Measurements from ENCODE around the gene RARS1.

The RARS1 gene
- long read RNA-seq, donor 1, transcript RARS-201 (15 exons, 2,146 nt): major isoform, 8 of 27 reads
- long read RNA-seq, donor 1, partial matches to known transcripts: 16 of 27 reads
- long read RNA-seq, donor 1, other reads (novel, unspliced or antisense): 0 of 27 reads
- long read RNA-seq, donor 2, transcript RARS-201 (15 exons, 2,146 nt): major isoform, 6 of 12 reads
- long read RNA-seq, donor 2, partial matches to known transcripts: 6 of 12 reads
- long read RNA-seq, donor 2, other reads (novel, unspliced or antisense): 0 of 12 reads
- long read RNA-seq, donor 3, partial matches to known transcripts: 11 of 18 reads
- long read RNA-seq, donor 3, other reads (novel, unspliced or antisense): 0 of 18 reads
- long read RNA-seq, donor 4, transcript RARS-201 (15 exons, 2,146 nt): major isoform, 5 of 27 reads
- long read RNA-seq, donor 4, partial matches to known transcripts: 16 of 27 reads
- long read RNA-seq, donor 4, other reads (novel, unspliced or antisense): 0 of 27 reads
- long read RNA-seq, donor 5, transcript RARS-201 (15 exons, 2,146 nt): major isoform, 17 of 26 reads
- long read RNA-seq, donor 5, partial matches to known transcripts: 8 of 26 reads
- long read RNA-seq, donor 5, other reads (novel, unspliced or antisense): 0 of 26 reads
- long read RNA-seq, donor 6, transcript RARS-201 (15 exons, 2,146 nt): major isoform, 7 of 45 reads
- long read RNA-seq, donor 6, partial matches to known transcripts: 37 of 45 reads
- long read RNA-seq, donor 6, other reads (novel, unspliced or antisense): 0 of 45 reads
- long read RNA-seq, donor 7, transcript RARS-201 (15 exons, 2,146 nt): major isoform, 8 of 76 reads
- long read RNA-seq, donor 7, partial matches to known transcripts: 67 of 76 reads
- long read RNA-seq, donor 7, other reads (novel, unspliced or antisense): 0 of 76 reads
- long read RNA-seq, donor 8, transcript RARS-201 (15 exons, 2,146 nt): major isoform, 7 of 25 reads
- long read RNA-seq, donor 8, partial matches to known transcripts: 12 of 25 reads
- long read RNA-seq, donor 8, other reads (novel, unspliced or antisense): 0 of 25 reads

DNA sequence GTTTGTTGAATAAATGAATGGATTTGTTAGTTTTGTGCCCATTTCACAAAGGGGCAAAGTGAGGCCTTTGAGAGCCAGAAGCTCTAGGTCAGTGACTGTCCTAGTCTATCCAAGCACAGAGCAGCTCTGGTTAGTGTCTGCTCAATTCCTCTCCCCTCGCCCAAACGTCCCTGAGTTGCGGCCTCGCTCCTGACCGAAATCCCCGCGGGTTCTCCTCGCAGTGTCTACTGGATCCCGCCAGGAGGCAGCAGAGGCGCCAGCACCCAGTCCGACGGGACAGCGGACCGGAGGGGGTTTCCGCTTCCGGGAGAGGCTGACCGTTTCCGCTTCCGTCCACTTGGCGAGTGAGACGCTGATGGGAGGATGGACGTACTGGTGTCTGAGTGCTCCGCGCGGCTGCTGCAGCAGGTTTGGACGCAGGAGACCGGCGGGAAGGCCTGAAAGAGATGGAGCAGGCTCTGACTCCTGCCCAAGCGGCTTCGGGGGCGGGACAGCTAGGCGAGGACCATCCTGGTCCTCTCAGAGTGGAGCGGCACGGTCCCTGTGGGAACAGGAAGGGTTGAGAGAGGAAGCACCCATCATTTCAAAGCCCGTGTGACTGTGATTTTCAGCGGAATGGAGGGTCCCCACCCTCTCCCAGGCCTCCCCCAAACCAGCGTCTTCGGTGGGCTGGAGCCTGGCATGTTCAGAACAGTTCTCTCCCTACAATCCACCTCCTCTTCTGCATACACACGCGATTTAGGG lies at the start of gene RARS1:
Gene RARS1, plus strand, starts transcription at position 336 of the 744 bp plus-strand sequence. Its CDS starts 28 bp downstream, at position 364.
- DNase-seq: peak; percentile 80

DNA sequence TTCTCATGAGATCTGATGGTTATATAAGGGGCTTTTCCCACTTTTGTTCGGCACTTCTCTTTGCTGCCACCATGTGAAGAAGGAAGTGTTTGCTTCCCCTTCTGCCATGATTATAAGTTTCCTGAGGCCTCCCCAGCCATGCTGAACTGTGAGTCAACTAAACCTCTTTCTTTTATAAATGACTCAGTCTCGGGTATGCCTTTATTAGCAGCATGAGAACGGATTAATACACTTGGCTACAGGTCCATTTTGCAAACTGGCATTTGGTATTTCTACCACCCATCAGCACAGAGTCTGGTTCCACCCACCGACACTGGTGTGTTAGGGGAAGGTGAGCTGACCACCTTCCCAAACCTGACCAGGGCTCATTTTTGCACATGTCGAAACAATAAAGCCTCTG lies 47.9 kb upstream of the RARS1 start:
- no peak for DNase-seq

DNA sequence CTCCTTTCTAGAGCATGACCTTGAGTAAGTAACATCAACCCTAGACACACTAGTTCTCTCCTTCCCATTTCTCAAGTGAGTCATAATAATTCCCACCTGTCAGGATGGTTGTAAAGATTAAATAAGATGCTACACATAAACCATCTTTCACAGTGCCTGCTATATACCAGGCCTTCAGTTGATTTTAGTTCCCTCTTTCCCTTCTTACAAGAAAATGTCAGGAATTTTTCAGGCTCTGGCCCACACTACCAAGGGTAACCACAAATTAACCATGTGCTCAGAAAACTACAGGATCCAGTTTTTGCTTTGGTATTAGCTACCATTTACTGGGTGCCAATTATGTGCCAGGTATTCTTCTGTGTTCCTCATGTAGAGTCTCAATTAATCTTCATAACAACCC lies 42.7 kb upstream of the RARS1 start:
- DNase-seq: no peak

DNA sequence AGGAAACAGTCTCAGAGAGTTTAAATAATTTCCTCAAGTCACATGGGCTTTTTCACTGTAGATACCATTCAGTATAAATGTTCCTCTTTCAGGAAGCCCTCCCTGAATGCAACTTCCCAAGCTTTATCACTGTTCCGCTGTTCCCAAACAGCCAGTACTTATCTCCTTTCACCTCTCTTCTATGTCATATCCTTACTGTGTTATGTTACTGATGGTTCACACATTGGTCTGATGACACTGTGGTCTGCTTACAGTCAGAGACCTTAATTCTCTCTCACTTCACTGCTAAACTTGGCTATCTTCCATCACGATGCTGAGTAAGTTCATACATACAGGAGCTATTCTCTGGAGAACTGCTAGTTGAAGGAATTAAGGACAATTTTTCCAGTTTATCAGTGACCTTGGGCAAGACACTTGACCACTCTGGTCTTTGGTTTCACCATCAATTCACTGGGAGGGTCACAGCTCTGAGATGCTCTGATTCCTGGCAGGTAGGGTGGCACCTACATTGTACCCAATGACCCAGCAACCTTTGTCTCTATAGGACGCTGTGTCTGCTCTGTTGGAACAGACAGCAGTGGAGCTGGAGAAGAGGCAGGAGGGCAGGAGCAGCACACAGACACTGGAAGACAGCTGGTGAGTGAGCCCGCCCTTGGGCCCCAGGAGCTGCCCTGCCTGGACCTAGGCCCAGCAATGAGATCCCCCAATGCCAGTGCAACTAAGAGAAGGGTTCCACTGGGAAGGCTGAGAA lies 42.1 kb upstream of the RARS1 start:
- DNase-seq: no peak

DNA sequence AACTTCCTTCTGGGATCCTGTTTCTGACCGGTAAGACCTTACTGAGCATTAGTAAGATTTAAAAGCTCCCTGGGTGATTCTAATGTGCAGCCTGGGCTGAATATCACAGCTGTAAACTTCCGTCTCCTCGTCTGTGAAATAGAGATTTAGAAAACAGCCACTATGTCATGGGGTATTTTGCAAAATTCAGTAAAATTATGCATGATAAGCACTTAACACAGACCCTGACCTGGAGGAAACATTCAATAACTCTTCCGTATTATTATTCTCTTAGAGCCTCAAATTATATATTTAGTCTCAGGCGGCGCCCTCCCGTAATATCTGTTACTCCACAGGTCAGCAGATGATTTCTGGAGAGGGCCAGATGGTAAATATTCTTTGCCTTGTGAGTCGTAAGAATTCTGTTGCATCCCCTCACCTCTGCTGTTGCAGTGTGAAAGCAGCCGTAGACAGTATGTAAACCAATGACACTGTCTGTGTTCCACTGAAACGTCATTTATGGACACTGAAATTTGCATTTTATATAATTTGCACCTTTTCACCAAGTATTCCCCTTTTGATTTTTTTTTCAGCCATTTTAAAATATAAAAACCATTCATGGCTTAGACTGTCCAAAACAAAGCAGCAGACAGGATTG lies 39.2 kb upstream of the RARS1 start:
- no peak for DNase-seq

DNA sequence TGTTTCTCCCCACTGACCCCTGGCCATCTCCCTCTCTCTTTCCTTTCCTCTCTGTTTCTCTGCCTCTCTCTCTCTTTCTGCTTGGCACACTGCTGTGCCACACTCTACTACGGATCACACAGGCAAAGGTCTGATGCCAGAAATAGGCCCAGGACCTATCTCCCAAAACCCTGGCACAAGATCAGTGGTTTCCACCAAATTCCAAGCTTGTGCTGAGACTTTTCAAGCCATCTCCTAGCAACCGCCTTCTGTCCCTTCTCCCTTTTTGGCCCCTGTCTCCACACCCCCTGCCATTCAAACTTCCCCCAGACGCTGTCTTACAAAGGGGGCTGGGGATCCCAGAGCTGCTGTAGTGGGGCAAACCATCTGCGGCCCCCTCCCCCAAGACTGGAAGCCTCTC lies 38.5 kb upstream of the RARS1 start:
- DNase-seq: no peak

DNA sequence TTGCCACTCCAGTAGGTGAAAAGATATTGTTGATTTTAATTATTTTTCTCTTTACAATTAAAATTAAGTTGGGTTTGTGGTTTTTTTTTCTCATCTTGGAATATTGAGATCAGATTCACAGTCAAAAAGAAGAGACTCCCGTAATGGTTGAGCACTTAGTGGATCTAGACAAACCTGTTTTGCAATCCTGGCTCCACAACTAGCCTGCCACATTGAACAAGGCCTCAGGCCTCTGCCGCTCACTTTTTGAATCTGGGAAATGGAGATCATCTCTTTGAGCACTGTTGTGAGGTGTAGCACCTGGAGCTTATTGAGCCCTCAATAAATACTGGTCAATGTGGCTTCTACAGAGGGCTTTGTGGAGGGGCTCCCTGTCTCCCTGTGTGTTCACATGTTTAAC lies 37.1 kb upstream of the RARS1 start:
- DNase-seq: no peak

DNA sequence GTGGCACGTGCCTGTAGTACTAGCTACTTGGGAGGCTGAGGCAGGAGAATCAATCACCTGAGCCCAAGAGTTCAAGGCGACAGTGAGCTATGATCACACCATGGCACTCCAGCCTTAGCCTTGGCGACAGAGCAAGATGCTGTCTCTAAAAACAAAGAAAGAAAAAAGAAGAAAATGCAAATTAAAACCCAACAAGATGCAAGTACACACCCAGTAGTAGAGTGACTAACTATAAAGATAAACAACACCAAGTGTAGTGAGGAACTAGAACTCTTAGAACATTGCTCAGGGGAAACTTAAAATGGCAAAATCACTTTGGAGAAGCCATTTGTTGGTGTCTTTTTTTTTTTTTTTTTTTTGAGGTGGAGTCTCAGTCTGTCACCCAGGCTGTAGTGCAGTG lies 34.7 kb upstream of the RARS1 start:
- DNase-seq: no peak

DNA sequence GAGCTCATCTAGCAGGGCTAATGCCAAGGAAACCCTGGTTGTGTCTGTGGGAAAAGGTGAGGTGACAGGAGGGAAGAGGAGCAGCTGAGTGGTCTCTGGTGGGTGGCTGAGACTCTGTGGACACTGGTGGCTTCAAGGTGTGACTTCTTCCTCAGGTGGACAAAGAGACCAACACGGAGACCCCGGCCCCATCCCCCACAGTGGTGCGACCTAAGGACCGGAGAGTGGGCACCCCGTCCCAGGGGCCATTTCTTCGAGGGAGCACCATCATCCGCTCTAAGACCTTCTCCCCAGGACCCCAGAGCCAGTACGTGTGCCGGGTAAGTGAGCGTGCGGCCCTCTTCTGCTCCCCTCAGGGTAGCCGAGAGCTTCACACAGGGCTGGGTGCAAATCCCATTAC lies 31.1 kb upstream of the RARS1 start:
- DNase-seq: no peak

DNA sequence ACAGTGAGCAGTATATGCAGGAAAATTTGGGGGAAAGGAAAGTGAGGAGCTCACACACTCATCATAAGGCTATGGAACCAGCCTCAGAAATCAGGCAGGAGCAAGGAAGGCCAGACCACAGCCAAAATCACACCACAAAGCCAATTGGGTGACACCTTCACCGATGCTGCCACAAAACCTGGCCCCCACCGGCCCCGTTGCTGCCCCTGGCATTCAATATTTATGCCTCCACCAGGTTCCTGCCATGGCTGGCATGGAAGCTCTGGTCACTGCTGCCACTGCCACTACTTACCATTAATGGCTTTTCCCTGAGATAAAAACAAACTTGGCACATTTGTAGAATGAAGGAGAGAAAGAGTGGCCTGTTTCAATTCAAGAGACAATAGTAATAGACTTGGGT lies 28.7 kb upstream of the RARS1 start:
- DNase-seq: no peak

DNA sequence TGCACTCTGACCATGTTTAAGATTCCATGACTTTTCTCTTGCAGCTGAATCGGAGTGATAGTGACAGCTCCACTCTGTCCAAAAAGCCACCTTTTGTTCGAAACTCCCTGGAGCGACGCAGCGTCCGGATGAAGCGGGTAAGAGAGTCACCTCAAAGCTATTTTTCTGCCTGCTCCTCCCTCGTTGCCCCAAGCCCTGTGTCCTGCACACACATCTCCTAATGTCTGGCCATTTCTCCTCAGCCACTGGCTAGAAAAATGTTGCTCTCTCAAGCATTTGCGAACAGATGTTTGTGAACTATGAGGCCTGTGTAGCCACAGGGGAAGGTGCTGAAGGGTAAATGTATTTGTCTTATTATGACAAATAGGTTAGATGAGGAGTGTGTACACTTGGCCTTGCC lies 25.7 kb upstream of the RARS1 start:
- DNase-seq: no peak

DNA sequence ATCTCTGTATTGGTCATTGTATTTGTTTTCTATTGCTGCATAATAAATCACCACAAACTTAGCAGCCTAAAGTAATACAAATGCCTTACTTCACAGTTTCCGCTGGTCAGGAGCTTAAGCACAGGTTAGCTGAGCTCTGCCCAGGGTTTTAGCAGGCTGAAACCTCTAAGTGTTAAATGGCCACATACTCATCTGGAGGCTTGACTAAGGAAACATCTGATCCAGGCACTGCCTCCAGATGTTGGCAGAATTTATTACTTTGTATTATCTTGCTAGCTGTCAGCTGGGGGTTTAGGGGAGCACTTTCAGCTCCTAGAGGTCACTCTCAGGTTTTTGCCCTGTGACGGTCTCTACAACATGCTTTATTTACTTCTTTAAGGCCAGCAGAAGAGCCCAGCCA lies 23.2 kb upstream of the RARS1 start:
- no peak for DNase-seq

DNA sequence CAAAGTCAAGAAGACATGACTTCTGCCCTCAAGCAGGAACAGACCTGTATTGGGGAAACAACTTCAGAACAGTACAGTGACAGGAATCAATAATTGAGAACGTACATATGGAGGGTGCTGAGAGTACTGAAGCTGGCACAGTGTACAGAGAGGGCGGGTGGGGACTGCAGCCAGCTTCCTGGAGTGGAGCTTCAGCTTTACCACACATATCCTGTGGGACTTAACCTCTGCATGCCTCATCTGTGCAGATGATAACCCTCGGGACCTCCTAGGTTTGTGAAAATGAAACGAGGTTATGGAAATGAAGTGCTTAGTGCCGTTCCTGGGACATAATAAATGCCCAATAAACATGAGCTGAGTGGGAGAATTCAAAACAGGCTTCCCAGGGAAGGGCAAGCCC lies 22.1 kb upstream of the RARS1 start:
- no peak for DNase-seq

DNA sequence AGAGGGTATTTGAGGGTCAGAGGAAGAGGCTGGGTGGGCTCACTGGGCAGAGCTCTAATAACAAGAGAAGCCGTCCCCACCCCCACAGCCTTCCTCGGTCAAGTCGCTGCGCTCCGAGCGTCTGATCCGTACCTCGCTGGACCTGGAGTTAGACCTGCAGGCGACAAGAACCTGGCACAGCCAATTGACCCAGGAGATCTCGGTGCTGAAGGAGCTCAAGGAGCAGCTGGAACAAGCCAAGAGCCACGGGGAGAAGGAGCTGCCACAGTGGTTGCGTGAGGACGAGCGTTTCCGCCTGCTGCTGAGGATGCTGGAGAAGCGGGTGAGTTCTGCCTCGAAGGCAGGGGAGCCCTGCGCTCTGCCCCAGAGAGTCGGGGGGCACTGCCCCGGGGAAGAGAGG lies 21.6 kb upstream of the RARS1 start:
- DNase-seq: no peak

DNA sequence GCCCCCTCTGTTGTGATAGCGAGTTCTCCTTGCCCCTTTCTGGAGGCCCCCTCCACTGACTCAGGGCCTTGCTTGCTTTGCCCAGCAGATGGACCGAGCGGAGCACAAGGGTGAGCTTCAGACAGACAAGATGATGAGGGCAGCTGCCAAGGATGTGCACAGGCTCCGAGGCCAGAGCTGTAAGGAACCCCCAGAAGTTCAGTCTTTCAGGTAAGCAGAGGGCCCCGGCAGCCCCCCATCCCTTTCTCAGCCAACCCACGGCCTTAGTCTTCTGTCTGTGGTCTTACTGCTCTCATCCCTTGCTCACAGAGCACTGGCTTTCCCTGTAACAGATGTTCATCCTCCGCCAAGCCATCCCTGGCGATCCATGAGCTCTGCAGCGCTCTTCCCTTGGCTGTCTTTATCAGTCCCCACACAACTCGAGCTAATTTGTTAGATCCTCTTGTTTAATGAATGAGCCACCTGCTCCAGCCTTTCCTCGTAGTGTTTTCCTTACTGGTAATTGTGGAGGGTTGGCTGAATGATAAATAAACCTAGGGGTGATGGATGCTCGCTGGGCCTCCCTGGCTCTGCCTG lies 18.4 kb upstream of the RARS1 start:
- DNase-seq: no peak

DNA sequence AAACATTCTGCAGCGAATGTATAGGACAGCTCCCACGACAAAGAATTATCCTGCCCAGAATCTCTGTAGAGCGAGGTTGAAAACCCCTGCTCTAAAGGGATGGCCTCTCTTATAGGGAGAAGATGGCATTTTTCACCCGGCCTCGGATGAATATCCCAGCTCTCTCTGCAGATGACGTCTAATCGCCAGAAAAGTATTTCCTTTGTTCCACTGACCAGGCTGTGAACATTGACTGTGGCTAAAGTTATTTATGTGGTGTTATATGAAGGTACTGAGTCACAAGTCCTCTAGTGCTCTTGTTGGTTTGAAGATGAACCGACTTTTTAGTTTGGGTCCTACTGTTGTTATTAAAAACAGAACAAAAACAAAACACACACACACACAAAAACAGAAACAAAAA lies 17.4 kb upstream of the RARS1 start:
- no peak for DNase-seq

DNA sequence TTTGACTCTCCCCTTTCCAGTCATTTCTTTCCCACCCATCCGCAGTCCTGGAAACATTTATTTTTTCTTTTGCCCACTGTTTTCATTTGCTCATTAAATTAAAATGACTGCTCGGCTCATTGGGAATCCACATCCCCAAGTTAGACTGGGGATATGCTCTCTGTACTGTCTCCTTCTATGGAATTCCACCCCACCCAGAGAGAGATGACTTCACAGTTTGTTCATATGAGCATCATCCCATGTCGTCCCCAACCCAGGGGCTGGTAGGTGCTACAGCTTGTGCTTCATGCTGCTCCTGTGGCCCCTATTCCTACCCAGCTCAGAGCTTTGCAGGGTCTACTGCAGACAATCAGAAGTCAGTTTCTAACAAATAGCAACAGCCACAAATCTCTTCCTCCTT lies 16.5 kb upstream of the RARS1 start:
- no peak for DNase-seq

DNA sequence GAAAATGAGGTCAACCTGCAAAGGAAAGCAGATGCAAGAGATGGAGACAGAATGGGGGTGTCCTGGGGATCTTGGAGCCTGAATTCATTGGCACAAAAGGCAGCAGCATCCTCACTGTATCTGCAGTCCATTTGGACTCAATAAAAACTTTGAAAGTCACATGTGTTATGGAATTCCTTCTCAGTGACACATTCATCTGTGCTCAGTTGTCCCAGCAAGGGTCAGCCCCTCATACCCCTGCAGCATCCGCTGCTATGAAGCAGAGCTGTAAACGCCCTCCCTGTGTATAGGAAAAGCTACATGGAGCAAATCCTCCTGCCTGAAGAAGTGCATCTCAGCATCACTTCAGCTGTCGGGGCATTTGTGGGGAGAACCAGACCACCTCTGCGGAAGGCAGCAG lies 14.5 kb upstream of the RARS1 start:
- no peak for DNase-seq

DNA sequence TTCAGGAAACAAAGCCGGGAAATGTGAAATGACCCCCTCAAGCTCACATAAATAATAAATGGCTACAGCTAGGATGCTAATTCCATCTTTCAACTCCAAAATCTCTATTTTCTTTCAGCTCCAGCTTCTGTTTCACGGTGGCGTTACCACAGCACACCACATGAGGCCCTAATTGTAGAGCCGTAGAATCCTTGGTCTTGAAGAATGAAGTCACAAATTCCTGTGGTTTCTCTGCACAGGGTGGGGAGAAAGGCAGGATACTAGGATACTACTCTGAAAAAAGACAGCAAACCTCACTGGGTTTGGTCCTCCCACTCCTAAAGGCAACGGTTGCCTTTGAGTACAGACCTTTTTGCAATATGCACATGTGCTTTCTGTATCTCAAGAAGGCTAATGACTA lies 13.9 kb upstream of the RARS1 start:
- DNase-seq: no peak

DNA sequence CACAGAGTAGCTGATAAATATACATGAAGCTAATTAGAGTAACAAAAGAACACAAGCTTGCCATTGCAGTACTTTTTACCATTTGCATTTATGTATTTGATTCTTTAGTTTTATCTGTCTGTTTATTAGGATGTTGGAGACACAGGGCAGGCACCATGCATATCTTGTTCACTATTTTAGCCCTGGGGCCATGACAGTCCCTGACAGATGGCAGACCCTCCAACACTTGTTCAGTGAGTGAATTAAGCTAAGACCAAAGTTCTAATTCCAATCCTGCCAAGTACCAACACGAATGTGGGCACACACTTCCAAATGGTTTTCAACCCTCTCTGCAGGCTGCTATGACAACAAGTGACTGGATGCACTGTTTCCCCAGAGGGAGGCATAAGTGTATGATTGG lies 12.0 kb upstream of the RARS1 start:
- no peak for DNase-seq

DNA sequence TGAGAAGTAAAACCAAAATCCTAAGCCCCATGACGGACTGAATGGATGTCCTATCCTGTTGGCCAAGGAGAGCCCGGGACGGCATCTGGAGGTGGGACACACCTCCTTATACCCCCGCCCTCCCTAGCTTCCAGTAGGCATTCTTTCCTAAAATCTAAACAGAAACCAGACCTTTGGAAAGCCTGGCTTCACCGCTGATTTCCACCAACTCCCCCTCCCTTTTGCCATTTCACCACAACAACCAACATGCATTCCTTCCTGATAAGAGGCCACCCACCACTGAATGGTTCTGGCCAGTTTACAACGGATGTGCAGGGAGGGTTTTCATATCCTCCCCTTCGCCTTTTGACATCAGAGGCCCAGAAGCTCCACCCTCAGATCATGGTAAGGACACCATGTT lies 9.2 kb upstream of the RARS1 start:
- DNase-seq: no peak
